Cardiac muscle cell (in vitro differentiated cells and primary cell): ENCODE measurements around the gene HMBS. TPM values are rescaled to one million over a fixed set of nuclear protein-coding genes. Genes with fewer than 3 reads are reported as not detected.

Experiments used
- DNase-seq, 2 donors: peaks; one replicate each; pipeline versions ENCODE4 v3.0.0 to v3.0.0-alpha.2; 2010 to 2017; ENCODE audit warnings: low read depth in 1 of 2, low spot score in 1 of 2
- H3K27ac ChIP-seq: fragments of 200-600 bp; sonication (generic); 2 replicates; pipeline ENCODE4 v1.5.1; 2016
- H3K27me3 ChIP-seq: fragments of 200-600 bp; sonication (generic); 2 replicates; pipeline ENCODE4 v1.6.0; 2016; ENCODE audit warnings: control low read depth
- H3K36me3 ChIP-seq: fragments of 200-600 bp; sonication (generic); 2 replicates; pipeline ENCODE4 v1.5.1; 2016; ENCODE audit warnings: control low read depth
- H3K4me1 ChIP-seq: fragments of 200-600 bp; sonication (generic); 2 replicates; pipeline ENCODE4 v1.8.1; 2017; ENCODE audit warnings: low read depth, mild to moderate bottlenecking, mixed run types
- H3K4me3 ChIP-seq: fragments of 200-600 bp; sonication (generic); 2 replicates; pipeline ENCODE4 v1.5.1; 2016; ENCODE audit warnings: mild to moderate bottlenecking
- H3K9me3 ChIP-seq: fragments of 200-600 bp; sonication (generic); 2 replicates; pipeline ENCODE4 v1.5.1; 2017; ENCODE audit warnings: low read depth, mild to moderate bottlenecking, control low read depth
- polyA plus RNA-seq: library from polyadenylated mRNA; unstranded; fragments of >200 nt; fragmentation: Nextera tagmentation; extraction: Ambion mirVana; gene quantifications from 2 replicates; pipeline ENCODE4 v1.2.1, GENCODE V29; 2016
- total RNA-seq: library from RNA; depleted of rRNA; stranded (reverse); fragments of >200 nt; gene quantifications from 2 replicates; pipeline ENCODE4 v1.2.3, GENCODE V29; 2016
- TF ChIP-seq, protein P1 (sequence below): IDR thresholded peaks from 2 replicates; pipeline ENCODE4 v1.5.1; 2012; ENCODE audit warnings: low read depth, mild to moderate bottlenecking, low read length

The HMBS gene
- total and polyA plus RNA-seq, 2 experiments from 2014 or later, result 9.6 to 92.9 TPM

DNA sequence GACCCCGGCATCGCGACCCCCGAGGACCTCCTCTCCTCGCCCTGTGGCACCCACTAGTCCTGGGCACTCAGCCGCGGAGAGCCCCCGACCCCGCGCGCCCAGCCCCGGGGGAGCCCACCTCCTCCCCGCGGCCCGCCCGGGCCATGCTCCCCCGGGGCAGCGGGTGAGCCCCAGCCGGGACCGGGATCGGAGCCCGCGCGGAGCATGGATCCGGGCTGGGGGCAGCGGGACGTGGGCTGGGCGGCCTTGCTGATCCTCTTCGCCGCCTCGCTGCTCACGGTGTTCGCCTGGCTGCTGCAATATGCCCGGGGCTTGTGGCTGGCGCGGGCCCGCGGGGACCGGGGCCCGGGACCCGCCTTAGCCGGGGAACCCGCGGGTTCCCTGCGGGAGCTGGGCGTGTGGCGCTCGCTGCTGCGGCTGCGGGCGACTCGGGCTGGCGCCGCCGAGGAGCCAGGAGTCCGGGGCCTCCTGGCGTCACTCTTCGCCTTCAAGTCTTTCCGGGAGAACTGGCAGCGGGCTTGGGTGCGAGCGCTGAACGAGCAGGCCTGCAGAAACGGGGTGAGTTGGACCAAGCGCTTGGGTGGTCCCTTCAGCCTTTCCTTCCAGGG, 23.0 kb downstream of the HMBS start:
- no peaks in the 10 kb centered on the region for H3K9me3 ChIP-seq
- H3K4me1 ChIP-seq, result peaks cover 5% of the 10 kb centered on the region
- H3K27ac ChIP-seq, result no peak overlapping the region
- TF ChIP-seq, protein P1, sequence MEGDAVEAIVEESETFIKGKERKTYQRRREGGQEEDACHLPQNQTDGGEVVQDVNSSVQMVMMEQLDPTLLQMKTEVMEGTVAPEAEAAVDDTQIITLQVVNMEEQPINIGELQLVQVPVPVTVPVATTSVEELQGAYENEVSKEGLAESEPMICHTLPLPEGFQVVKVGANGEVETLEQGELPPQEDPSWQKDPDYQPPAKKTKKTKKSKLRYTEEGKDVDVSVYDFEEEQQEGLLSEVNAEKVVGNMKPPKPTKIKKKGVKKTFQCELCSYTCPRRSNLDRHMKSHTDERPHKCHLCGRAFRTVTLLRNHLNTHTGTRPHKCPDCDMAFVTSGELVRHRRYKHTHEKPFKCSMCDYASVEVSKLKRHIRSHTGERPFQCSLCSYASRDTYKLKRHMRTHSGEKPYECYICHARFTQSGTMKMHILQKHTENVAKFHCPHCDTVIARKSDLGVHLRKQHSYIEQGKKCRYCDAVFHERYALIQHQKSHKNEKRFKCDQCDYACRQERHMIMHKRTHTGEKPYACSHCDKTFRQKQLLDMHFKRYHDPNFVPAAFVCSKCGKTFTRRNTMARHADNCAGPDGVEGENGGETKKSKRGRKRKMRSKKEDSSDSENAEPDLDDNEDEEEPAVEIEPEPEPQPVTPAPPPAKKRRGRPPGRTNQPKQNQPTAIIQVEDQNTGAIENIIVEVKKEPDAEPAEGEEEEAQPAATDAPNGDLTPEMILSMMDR, result no peak
- H3K36me3 ChIP-seq, result no peaks in the 10 kb centered on the region
- DNase-seq, result peak in 1 of 2 donors; percentile 42
- peak overlapping the region; percentile 90 for H3K4me3 ChIP-seq
- H3K27me3 ChIP-seq, result no peaks in the 10 kb centered on the region

DNA sequence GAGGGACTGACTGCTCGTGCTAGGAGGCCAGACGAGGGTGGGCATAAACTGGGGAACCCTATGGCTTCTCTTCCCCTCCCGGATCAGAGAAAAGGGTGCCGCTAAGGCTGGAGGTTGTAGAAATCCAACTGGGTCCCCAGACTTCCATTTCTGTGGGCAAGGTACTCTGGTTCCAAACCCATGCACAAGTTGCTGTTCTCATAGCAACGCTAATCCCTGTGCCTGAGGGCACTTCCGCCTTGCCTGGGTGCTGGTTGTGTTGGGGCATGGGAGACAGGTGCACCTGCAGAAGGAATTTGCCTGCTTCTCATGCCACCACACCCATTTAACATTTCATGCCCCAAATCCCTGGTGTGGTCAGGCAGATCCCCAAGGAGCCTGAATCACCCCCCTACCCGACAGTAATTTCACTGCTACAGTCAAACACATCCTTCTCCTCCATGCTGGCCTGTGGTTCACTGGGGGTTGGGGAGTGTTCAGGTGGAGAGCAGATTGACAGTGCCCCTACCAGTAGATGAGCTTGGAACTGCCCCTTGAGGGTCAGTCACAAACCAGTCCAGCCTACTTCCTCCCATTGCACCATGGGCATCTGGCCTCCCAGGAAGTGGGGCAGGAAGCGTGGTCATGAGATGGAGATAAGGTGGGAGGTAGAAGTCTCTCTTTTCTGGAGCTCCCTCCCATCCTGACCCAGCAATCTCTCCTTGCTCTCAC, 23.6 kb downstream of the HMBS start:
- no peaks in the 10 kb centered on the region for H3K36me3 ChIP-seq
- peaks cover 5% of the 10 kb centered on the region for H3K4me1 ChIP-seq
- no peaks in the 10 kb centered on the region for H3K27me3 ChIP-seq
- TF ChIP-seq, protein P1, result no peak
- DNase-seq, result peak in 1 of 2 donors; percentile 56
- H3K9me3 ChIP-seq, result no peaks in the 10 kb centered on the region
- no peak overlapping the region for H3K27ac ChIP-seq
- H3K4me3 ChIP-seq, result peak overlapping the region; percentile 90

DNA sequence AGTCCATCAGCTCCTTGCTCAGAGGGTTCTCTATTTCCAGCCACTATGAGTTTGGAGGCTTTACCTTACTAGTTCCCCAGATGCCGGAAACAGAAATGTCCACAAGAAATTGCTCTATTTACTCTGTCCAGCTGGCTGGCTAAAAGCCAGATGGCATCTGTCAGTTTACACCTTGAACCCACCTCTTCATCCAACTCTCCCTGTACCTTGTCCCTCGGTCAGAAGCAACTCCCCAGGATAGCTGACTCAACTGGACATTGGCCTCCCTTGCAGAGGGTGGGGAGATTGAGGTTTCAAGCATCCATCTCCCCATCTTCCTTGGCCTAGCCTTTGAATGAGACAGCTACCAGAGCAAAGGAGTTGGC, 24.2 kb downstream of the HMBS start:
- H3K4me3 ChIP-seq, result no peak overlapping the region
- TF ChIP-seq, protein P1, result no peak
- no peak overlapping the region for H3K27ac ChIP-seq
- H3K27me3 ChIP-seq, result no peaks in the 10 kb centered on the region
- DNase-seq, result no peak
- H3K36me3 ChIP-seq, result no peaks in the 10 kb centered on the region
- H3K9me3 ChIP-seq, result no peaks in the 10 kb centered on the region
- H3K4me1 ChIP-seq, result peaks cover 5% of the 10 kb centered on the region

DNA sequence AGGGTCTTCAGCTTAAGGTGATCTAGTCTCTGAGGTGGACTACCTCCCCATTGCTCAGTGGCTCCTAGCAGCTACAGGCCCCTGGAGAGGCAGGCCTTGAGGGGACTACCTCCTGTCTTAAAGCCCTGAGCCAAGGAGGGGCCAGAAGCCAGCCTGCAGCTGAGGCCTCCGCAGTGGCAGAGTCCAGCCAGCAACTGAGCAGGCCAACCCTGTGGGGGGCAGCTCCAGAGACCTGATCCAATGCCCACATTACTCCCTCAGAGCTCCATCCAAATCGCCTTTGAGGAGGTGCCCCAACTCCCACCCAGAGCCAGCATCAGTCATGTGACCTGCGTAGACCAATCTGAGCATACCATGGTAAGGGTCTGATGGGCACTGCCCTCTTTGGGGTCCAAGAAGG, 25.2 kb downstream of the HMBS start:
- TF ChIP-seq, protein P1, result no peak
- H3K27ac ChIP-seq, result no peak overlapping the region
- no peak overlapping the region for H3K4me3 ChIP-seq
- H3K36me3 ChIP-seq, result no peaks in the 10 kb centered on the region
- no peak for DNase-seq
- H3K4me1 ChIP-seq, result peaks cover 5% of the 10 kb centered on the region
- H3K27me3 ChIP-seq, result no peaks in the 10 kb centered on the region
- no peaks in the 10 kb centered on the region for H3K9me3 ChIP-seq

DNA sequence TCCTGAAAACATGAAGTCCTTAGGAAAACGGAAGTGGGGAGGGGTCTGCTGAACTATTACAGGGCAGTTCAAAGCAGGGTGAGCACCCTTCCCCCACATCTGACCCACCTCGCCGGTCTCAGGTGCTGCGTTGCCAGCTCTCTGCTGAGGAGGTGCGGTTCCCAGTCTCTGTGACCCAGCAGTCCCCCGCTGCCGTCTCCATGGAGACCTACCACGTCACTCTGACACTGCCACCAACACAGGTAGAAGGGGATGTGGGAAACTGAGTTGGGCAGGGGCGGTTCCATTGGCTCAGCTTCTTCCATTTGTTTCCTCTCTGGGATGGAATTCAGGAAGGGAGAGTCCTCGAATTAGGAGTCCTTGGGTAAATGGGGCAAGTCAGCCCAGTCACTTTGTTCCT, 25.8 kb downstream of the HMBS start:
- H3K27me3 ChIP-seq, result no peaks in the 10 kb centered on the region
- TF ChIP-seq, protein P1, result no peak
- H3K4me3 ChIP-seq, result no peak overlapping the region
- peaks cover 2% of the 10 kb centered on the region for H3K36me3 ChIP-seq
- H3K27ac ChIP-seq, result no peak overlapping the region
- H3K4me1 ChIP-seq, result peaks cover 5% of the 10 kb centered on the region
- DNase-seq, result no peak
- H3K9me3 ChIP-seq, result no peaks in the 10 kb centered on the region
